NCI-H510A treated with DMSO at 0.1 percent for 48 hours (cell line): ENCODE results near the gene CLIC4.

Source experiments
- DNase-seq: peaks from one replicate; lab custom pipeline; 2025; lab: John Stamatoyannopoulos, UW

Gene CLIC4

GRCh38 chr1:24859063-24860010, 114.1 kb downstream of the CLIC4 start:
- DNase-seq, result no peak

GRCh38 chr1:24860841-24861240, 115.6 kb downstream of the CLIC4 start:
- no peak for DNase-seq

GRCh38 chr1:24861821-24862727, 116.8 kb downstream of the CLIC4 start:
- no peak for DNase-seq

DNA sequence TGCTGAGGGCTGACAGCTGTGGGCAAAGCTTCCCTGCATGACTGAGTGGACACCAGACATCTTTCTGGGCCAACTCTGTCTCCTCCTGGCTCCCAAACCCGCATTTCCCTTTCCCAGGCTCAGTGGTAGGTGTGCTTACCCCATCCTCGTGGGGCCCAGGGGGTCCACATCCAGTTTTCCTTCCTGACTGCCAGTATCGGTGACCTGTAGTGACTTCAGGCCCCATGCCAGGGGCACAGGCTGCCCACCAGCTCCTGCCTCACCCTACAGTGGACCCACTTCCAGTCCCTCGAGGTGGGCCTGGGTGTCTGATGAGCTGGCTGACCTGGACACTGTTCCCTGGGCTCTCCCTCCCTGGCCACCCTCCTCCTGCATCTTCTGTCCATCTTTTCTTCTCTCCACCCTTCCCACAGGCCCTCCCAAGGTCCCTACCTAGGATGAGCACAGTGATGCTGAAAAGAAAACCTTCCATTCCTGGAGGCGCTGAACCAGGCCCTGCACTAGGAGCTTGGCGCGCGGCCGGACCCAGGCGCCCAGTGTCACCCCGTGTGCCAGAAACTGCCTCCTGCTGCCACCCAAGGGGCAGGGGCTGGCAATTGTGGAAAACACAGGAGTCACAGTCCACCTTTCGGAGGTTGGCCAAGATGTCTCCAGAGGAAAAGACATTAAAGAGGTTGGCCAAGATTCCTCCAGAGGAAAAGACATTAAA, 117.7 kb downstream of the CLIC4 start:
- no peak for DNase-seq

- no peak for DNase-seq
Measured at GRCh38 chr1:24864370-24864777, 119.1 kb downstream of the CLIC4 start.

DNA sequence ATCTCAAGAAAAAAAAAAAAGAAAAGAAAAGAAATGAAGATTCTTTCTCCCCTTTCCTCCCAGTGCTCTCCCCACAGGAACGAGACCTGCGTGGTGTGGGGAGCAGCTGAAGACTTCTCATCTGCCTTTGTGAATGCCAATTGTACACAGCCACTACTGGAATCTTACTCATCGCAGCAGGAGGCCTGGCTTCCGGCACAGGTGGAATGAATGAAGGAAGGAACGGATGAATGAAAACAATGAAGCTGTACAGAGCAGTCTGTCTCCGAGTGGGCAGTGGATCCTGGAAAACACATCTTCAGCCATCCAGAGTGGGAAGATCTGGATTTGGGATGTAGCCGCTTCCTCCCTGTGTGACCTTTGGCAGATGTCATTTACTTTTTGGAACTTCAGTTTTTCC, 119.9 kb downstream of the CLIC4 start:
- DNase-seq, result no peak

DNA sequence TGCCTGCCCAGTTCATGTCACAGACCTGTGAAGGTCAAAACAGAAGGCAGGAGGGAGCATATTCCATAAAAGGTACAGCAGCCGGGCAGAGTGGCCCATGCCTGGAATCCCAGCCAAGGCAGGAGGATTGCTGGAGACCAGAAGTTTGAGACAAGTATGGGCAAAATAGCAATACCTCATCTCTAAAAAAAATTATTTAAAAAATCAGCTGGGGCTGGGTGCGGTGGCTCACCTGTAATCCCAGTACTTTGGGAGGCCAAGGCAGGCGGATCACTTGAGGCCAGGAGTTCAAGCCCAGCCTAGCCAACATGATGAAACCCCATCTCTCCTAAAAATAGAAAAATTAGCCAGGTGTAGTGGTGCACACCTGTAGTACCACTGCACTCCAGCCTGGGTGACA, 120.3 kb downstream of the CLIC4 start:
- no peak for DNase-seq

GRCh38 chr1:24866211-24867083, 121.2 kb downstream of the CLIC4 start:
- DNase-seq, result no peak

DNA sequence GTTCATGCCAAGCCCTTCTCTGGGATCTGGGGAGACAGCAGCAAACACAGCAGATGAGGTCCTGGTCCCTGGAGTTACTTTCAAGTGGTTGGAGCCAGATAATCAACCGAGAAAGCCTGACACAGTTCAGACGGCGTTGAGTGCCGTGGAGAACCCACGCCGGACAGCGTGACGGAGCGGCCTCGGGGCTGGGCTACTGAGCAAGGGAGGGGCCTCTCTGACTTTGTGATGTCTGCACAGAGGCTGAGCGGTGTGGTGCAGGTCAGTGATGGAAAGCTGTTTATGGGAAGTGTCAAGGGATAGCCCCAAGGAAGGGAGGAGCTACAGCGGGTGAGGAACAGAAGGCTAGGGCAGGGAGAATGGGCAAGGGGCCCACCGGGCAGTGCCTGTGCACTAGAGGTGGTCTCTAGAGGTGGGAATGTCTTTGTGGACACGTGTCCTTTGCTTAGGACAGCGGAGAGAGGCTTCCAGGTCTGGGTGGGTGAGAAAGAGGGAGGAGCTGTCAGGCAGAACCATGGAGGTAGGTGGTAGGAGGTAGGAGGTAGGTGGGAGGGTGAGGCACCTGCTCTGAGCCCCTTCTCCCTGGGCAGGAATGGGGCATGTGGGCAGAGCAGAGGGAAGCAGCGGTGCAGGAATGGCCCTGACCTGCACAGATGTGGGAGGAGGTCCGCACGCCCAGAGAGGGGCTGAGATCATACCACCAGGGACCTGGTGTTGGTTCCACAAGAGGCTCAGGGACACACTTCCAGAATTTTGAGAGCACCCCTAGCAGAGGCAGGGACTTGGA, 122.0 kb downstream of the CLIC4 start:
- no peak for DNase-seq

- DNase-seq, result no peak
Measured at GRCh38 chr1:24868016-24868875, 123.0 kb downstream of the CLIC4 start.

DNA sequence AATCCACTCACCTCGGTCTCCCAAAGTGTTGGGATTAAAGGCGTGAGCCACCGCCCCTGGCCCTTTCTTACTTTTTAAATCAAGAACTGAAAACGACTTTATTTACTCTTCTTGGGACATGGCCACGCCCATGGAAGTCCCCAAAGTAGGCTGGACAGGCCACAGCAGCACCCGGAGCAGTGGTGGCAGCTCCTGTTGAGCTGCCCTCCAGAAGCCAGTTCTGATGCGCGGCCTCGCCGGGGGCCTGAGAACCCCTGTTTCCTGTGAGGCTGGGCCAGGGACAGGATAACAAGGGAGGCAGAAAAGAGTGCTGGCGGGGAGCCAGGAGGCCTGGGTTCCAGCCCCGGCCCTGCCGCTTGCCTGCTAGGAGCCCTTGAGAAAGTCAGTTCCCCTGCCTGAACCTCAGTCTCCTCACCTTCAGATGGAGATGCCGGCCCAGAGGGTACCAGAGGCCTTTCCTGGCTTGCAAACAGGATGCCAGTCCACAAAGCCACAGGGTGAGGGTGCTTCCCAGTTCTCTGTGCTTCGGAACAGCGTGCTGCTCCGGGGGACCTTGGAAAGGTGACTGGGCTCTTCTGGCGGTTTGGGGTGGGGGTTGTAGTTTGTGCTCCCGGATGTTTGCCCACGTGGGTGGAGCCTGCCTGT, 125.4 kb downstream of the CLIC4 start:
- no peak for DNase-seq

DNA sequence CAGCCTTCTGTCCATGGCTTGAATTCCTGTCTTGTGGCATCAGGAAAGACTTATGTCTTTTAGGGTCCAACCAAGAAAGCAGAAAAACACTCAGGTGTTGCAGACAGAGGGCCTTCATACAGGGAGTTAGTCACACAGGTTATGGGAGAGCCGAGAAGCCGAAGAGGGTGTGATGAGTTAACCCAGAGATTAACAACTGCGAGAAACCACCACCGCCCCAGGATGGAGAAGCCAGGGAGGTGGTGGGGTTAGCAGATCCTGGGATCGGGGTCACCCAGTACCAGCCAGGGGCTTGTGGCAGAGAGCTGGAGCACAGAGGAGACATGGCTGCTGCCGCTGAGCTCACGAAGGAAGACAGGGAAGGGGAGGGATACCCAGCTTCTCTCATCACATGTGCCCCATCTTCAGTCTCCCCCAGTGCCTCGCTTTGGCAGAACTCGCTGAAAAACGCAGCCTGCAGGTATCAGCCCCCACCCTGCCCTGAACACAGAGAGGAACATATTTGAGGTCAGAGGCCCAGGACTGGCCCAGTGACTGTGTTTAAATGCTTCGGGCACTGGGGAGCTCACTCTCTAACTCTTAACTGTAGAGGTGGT, 126.2 kb downstream of the CLIC4 start:
- no peak for DNase-seq

- no peak for DNase-seq
Measured at GRCh38 chr1:24872061-24872850, 127.0 kb downstream of the CLIC4 start.

GRCh38 chr1:24873148-24873547, 127.9 kb downstream of the CLIC4 start:
- DNase-seq, result no peak

- no peak for DNase-seq
Measured at GRCh38 chr1:24874056-24874455, 128.8 kb downstream of the CLIC4 start.

GRCh38 chr1:24874611-24875234, 129.5 kb downstream of the CLIC4 start:
- DNase-seq, result no peak

GRCh38 chr1:24875257-24875656, 130.0 kb downstream of the CLIC4 start:
- no peak for DNase-seq
